Measurements from ENCODE around the gene TIMP2.
"Not testable (repeated sequence)": the region's sequence is repeated elsewhere in the genome, so short reads cannot be mapped to it uniquely, and the experiment has no call there.

Gene TIMP2

DNA sequence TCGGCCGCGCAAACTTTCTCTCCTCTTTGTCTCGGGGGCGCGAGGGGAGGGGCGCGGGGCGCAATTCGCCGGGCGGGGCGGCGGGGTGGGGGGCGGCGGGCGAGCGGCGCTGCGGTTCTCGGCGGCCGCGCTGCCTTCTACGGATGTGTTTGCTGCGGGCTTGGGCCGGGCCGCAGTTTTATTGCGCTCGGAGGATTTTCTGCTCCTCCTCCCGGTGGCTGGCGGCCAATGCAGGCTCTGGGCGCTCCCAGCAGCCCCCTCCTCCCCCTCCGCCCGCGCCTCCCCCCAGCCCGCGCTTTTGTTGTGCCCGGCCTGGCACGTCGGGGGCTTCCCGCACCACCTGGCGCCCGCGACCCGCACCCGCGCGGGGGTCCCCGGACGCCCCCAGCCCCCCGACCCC is at the start of gene TIMP2:
TSS of gene TIMP2 (minus strand) at position 154 of the 400 bp plus-strand sequence. CDS start 299 bp downstream, outside the sequence.
- DNase-seq (ENCODE audit: low read depth in 2 of 2) = peak; percentile 19 to 44

DNA sequence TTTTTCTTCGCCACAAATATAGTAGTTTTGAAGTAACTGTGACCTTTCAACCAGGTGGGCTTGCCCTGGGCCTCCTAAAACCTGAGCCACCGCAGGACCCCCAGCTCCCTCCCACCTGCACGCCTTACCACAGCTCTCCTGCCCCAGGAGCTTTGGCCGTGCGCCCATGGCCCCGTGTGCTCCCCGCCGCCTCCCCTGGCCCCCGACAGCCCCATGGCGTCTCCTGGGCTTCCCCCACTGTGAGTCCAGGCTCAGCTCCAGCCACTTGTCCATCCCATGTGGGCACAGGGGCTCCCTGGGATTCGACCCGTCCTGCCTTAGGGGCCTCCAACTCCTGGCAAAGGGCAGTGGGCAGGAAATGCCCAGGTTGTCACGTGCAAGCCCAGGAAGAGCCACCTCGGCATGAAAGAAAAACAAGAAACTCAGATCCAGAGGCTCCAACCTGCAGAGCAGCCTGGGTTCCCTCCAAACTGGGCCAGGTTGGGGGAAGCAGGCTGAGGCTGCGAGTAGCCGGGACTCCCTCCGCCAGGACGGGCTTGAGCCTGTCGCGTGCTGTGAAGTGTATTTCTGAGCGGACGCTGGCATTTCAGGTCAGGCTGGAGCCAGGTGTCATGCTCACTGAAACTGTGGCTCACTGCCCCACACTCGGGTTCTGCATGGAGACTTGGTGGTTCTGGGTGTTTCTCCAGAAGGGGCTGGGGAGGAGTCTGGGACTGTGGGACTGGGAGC is 48.8 kb upstream of the TIMP2 start:
- DNase-seq (ENCODE audit: low read depth in 2 of 2) = no peak

- no peak for DNase-seq (ENCODE audit: low read depth in 2 of 2)
Observed at GRCh38 chr17:78973196-78973595, 48.0 kb upstream of the TIMP2 start.

- no peak for DNase-seq (ENCODE audit: low read depth in 2 of 2)
Observed at GRCh38 chr17:78972507-78973105, 47.4 kb upstream of the TIMP2 start.

DNA sequence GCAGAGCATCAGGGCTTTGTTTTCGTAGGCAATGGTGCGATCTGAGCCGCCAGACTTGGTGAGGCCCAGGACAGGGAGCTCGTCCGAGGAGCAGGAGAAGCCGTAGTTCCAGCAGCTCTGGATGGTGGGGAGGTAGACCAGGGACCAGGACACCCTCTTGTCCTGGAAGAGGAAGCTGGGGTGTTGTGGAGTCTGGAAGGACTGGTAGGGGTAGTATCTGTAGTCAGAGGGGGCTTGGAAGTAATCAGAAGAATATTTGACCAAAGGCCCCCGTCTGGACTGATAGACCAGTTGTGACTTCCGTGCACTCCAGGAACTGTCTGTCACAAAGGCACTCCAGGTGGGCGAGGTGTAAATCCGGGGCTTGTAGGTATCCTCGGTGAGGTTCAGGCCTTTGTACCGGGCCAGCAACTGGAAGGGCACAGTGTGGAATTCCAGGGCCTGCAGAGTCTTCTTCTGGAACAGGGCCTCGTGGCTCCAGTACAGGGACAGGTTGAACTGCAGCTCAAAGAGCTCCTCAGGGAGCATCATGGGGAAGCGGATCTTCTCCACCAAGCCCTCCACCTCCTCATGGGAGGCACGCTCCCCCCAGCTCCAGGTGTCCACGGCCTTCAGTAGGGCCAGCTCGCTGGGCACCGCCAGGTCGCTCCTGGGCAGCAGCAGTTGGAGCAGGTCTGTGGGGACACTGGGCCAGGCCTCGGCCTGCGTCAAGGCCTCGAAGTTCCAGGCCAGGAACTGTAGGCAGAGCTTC is 46.7 kb upstream of the TIMP2 start:
- DNase-seq (ENCODE audit: low read depth in 2 of 2) = no peak

DNA sequence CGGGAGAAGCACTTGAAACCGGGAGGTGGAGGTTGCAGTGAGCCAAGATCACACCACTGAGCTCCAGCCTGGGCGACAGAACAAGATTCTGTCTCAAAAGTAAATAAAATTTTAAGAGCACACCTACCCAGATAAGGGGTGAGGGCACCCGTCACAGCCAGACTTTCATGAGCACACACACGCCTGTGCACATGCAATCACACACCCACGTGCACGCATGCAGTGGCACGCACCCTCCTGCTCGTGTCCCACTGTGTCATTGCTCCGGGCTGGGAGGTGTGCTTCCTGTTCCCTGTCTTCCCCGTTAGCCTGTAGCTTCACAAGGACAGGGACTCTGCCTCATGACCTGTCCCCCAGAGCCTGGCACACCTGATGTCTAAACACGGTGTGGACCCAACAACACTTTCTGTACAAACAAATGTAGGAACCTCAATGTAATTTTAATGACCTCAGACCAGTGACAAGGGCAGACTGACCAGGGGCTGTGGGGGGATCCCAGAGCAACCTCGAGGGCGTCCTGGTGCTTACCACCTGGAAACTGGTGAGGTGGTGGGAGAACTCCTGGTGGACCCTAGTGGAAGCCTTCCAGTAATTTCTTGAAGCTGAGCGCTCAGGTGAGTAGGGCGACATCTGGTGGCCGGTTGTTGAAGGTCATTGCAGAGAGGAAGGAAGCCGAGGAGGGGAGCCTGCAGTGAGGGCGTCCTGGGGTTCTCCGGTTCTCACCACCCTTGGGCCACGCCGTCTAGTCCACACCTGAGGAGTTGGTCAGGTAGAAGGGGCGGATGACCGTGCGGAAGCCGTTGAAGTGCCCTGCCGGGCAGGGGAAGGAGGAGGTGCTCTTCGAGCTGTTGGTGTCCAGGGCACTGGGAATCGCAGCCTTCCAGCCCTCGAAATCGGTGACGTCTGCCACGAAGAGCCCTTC is 45.9 kb upstream of the TIMP2 start:
- DNase-seq (ENCODE audit: low read depth in 2 of 2) = peak; percentile 54 to 78

DNA sequence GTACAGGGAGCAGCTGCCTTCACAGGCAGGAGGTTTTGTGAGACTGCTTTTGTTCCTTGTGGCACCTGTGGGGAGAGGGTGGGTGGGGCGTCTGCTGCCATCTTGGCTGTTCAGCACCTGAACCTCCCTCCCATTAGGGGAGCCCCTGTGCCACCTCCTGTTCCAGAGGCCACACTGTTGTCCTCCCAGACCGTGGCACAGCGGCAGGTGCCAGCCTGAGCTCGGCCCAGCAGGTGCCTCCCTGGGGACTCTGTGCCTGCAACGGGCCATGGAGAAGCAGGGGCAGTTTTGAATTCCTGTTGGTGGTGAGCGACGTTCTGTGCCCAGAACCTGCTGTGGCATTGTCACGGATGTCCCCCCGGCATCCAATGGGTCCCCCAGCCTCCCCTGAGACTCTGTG is 44.7 kb upstream of the TIMP2 start:
- DNase-seq (ENCODE audit: low read depth in 2 of 2) = no peak

DNA sequence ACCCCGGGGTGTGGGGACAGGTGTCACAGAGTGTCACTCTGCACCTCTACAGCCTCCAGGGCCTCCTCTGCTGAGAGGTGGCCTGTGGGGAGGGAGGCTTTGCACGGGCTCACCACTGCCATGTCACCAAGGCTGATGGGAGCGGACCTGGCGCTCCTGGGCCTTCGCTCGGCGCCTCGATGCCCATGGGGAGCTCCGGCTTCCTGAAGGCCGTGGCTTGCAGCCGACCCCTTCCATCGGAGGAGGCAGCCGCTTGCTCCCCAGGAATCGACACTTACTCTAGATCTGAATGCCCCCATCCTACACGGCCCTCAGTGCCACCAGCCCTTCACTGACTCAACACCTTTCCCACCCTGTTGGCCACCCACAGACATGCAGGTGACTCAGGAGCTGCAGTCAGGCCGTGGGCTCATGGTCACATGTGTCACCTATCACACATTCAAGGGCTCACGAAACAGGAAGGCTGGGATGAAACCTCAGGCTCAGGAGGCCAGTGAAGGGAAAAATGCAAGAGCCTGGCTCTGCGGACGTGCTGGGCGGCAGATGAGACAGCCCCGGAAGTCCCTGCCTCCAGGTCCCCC is 42.7 kb upstream of the TIMP2 start:
- DNase-seq (ENCODE audit: low read depth in 2 of 2) = no peak

- no peak for DNase-seq (ENCODE audit: low read depth in 2 of 2)
Observed at GRCh38 chr17:78966910-78967600, 41.9 kb upstream of the TIMP2 start.

- DNase-seq (ENCODE audit: low read depth in 2 of 2) = no peak
Observed at GRCh38 chr17:78966123-78966813, 41.1 kb upstream of the TIMP2 start.

DNA sequence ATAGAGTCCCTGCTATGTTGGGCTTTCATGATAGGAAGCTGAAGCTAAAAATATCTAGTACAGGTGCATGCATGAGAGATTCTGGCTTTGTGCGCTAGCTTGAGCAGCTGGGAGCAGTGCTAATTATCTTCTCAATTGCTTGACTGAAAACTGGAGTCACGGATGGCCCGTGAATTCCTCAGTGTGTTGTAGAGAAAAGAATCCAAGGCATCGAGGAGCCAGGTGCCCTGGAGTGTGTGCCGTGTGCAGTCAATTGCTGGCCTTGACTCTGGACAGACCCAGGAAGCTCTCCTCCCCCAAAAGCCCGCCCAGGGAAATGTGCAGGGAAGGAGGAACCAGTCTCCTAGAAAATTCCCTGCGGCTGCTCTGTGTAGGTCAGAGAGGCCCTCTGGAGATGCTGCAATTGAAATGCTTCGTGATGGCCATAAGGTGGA is 40.3 kb upstream of the TIMP2 start:
- no peak for DNase-seq (ENCODE audit: low read depth in 2 of 2)

DNA sequence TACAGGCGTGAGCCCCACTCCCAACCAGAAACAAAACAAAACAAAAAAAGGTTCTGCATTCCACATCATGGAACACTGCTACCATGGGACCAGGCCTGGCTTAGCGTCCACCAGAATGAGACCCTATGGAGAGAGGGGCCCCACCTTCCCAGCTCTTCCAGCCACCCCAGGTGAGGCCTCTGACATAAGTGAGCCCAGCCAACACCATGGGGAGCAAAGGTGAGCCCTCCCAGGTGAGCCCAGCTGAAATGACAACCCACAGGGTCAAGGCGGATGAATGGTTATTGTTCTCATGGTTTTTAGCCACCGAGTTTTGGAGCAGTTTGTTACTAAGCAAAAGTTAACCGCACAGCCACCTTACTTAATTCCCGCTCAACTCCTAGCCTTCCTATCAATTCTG is 38.2 kb upstream of the TIMP2 start:
- no peak for DNase-seq (ENCODE audit: low read depth in 2 of 2)

DNA sequence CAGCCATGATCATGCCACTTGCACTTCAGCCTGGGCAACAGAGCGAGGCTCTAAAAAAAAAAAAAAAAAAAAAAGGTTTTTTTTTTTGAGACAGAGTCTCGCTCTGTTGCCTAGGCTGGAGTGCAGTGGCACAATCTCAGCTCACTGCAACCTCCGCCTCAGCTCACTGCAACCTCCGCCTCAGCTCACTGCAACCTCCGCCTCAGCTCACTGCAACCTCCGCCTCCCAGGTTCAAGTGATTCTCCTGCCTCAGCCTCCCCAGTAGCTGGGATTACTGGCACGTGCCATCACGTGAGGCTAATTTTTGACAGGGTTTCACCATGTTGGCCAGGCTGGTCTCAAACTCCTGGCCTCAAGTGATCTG is 37.8 kb upstream of the TIMP2 start:
- not testable (repeated sequence) for DNase-seq (ENCODE audit: low read depth in 2 of 2)

DNA sequence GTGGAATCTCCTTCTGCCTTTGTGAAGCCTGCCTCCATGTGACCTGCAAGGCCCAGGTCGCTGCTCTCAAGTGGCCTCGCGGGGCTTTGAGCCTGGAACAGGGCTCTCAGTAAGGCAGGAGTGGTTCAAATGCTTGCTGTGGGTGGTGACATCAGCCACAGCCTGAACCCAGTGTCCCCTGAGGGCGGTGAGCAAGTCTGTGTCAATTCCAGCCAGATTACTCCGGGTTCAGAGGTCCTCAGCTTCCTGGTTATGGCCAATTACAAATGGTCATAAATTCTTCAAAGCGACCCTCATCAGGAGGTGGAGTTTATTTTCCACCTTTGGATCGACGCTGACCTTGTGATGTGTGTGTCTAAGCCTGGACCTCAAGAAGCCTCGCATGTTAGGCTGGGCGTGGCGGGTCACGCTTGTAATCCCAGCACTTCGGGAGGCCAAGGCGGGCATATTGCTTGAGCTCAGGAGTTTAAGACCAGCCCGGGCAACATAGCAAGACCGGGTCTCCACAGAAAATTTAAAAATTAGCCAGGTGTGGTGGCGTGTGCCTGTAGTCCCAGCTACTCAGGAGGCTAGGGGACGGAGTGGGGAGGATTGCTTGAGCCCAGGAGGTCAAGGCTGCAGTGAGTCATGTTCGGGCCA is 37.3 kb upstream of the TIMP2 start:
- DNase-seq (ENCODE audit: low read depth in 2 of 2) = no peak

DNA sequence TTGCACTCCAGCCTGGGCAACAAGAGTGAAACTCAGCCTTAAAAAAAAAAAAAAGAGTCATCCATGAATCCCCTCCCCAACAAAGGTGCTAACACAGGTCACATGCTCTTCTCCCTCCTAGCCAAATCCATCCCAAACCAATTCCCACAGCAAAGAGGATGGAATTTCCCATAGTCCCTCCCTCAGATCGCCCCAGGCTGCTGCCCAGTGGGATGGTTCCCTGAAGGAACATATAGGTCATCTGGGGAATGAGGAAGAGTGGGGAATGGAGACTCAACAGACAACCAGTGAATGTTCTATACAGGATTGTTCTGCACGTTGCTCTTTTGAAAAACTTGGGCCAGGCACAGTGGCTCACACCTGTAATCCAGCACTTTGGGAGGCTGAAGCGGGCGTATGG is 36.4 kb upstream of the TIMP2 start:
- DNase-seq (ENCODE audit: low read depth in 2 of 2) = no peak

- no peak for DNase-seq (ENCODE audit: low read depth in 2 of 2)
Observed at GRCh38 chr17:78960928-78961327, 35.7 kb upstream of the TIMP2 start.

- DNase-seq (ENCODE audit: low read depth in 2 of 2) = no peak
Observed at GRCh38 chr17:78959803-78960202, 34.6 kb upstream of the TIMP2 start.

DNA sequence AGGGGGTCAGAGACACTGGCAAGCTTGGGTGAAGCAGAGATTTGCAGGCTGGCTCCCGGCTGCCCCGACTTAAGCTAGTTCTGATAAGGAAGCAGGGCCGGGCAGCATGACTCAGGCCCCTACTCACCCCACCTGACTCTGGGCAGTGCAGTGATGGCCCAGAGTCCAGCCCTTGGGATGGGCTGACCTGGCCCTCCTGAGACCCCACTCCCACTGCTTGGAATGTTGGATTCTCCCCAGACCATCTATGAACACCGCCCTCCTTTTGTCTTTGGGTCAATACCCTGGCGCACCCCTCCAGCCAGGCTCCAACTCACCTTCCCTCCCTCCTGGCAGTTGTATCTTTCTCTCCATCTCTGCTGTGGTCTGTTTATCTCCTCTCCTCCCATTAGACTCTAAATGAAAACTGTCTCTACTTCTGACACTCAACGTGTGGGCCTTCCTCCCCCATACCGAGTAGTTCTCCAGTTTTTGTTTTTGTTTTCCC is 33.5 kb upstream of the TIMP2 start:
- DNase-seq (ENCODE audit: low read depth in 2 of 2) = no peak

DNA sequence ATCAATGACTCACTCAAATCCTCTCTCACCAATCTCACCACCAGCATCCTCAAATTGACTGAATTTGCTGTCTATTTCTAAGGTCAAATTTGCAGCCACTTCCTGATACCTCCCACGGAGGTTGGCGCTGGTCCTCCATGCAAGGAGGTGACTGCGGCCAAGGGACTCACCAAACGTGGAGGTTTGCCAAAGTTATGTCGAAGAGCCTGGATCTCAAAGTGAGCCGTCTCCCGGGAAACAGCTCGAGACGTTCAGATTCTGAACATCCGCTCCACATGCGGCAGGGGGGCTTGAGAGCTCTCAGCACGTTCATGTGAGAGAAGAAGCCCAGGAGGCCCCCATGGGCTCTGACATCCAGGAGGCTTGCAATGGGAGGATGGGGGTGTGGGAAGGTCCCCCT is 31.9 kb upstream of the TIMP2 start:
- no peak for DNase-seq (ENCODE audit: low read depth in 2 of 2)

DNA sequence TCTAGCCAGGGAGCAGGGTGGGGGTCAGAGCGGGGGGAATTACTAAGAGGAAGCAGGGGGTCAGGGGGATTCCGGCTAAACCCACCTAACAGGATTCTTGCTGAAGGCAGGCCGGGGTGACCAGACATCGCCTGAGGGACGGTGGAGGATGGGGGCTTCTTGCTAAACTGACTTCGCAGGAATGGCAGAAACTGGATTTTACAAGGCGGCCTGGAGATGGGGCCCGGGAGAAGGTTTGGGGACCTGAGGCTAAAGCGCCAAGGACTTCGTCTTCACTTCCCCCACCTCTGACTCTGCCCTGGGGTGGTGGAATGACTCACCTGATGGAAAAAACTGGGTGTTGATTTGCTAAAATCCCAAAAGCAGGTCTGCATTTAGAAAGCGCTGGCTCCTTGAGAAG is 31.1 kb upstream of the TIMP2 start:
- no peak for DNase-seq (ENCODE audit: low read depth in 2 of 2)

Measured in stimulated activated CD4-positive, alpha-beta T cell treated with anti-CD3 and anti-CD28 coated beads, Interleukin-12 subunit alpha, Interleukin-12 subunit beta, amount 100 ng/mL, for 24 hours (primary cell).